ENCODE data around the gene TSKS. TPM values are rescaled to one million over a fixed set of nuclear protein-coding genes. Genes with fewer than 3 reads are reported as not detected.

The TSKS gene
- total RNA-seq, 4 donors from 2014 or later, result 0.49 to 4.0 TPM; not detected in 2

GRCh38 chr19:49803529-49803856 lies 40.4 kb upstream of the TSKS start:
- WGBS, 2 donors, result 81 to 90% methylated on average over 6 of the region's 6 CpGs
- DNase-seq (ENCODE audit: low spot score in 2 of 2), result no peak
- TF ChIP-seq CTCF (IDR thresholded peaks at IDR 0.05) (no peak), POLR2A (IDR thresholded peaks at IDR 0.05) (no peak)
- intact Hi-C loops (cut with DNase I; ENCODE audit: low total_unique reads), result no loop called here
- no peak overlapping the region for H3K4me3 ChIP-seq (ENCODE audit: low read depth, poor library complexity, severe bottlenecking)

- no peak for DNase-seq (ENCODE audit: low spot score in 2 of 2)
- intact Hi-C loops (cut with DNase I; ENCODE audit: low total_unique reads), result no loop called here
- WGBS, 2 donors, result 85 to 91% methylated on average over 23 to 24 of the region's 24 CpGs
- TF ChIP-seq CTCF (IDR thresholded peaks at IDR 0.05) (no peak), POLR2A (IDR thresholded peaks at IDR 0.05) (no peak)
- no peak overlapping the region for H3K4me3 ChIP-seq (ENCODE audit: low read depth, poor library complexity, severe bottlenecking)
These were observed 39.9 kb upstream of the TSKS start for GRCh38 chr19:49802836-49803528.

DNA sequence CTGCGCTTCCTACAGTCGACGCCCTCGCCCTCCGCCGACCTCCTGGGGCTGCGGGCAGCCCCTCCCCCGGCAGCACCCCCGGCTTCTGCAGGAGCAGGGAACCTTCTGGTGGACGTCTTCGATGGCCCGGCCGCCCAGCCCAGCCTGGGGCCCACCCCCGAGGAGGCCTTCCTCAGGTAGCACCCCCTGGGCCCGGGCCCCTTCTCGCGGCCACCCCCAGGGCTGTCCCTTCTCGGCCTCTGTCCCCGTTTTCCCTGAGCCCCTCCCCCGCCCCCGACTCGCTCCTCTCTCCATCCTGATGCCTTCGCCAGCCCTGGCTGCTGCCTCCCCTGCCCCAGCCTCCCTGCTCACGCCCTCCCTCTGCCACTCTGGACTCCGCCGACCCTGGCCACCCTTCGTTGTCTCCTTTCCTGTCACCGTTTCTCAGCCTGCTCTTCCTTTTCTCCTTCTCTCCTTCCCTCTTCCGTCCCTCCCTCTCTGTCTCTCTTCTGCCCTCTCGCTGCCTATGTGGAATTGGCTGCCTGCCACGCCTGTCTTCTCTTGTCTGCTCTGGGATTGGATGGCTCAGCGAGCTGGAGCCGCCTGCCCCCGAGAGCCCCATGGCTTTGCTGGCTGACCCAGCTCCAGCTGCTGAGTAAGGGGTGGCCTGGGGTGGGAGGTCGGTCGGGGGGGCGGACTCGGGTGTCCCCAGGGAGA lies 39.0 kb upstream of the TSKS start:
- DNase-seq (ENCODE audit: low spot score in 2 of 2), result peak; percentile 73 to 96

DNA sequence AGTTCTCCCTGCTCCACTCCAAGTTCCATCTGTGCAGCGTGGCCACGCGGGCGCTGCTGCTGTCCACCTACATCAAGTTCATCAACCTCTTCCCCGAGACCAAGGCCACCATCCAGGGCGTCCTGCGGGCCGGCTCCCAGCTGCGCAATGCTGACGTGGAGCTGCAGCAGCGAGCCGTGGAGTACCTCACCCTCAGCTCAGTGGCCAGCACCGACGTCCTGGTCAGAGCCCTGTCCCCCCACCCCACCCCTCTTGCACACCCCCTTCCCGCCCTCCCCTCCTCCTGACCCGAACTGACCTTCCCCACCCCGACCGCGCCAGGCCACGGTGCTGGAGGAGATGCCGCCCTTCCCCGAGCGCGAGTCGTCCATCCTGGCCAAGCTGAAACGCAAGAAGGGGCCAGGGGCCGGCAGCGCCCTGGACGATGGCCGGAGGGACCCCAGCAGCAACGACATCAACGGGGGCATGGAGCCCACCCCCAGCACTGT lies 38.3 kb upstream of the TSKS start:
- no peak overlapping the region for H3K4me3 ChIP-seq (ENCODE audit: low read depth, poor library complexity, severe bottlenecking)
- TF ChIP-seq CTCF (IDR thresholded peaks at IDR 0.05) (no peak), POLR2A (IDR thresholded peaks at IDR 0.05) (no peak)
- intact Hi-C loops (cut with DNase I; ENCODE audit: low total_unique reads), result no loop called here
- WGBS, 2 donors, result 84 to 92% methylated on average over 12 to 23 of the region's 32 CpGs
- DNase-seq (ENCODE audit: low spot score in 2 of 2), result no peak

More for the DNA sequence above, 39.0 kb upstream of the TSKS start:
- WGBS, 2 donors, result 51 to 76% methylated on average over 24 to 33 of the region's 38 CpGs
- intact Hi-C loops (cut with DNase I; ENCODE audit: low total_unique reads), result no loop called here
- H3K4me3 ChIP-seq (ENCODE audit: low read depth, poor library complexity, severe bottlenecking), result no peak overlapping the region
- no peak for TF ChIP-seq POLR2A (IDR thresholded peaks at IDR 0.05)
- TF ChIP-seq CTCF (IDR thresholded peaks at IDR 0.05), result no peak

DNA sequence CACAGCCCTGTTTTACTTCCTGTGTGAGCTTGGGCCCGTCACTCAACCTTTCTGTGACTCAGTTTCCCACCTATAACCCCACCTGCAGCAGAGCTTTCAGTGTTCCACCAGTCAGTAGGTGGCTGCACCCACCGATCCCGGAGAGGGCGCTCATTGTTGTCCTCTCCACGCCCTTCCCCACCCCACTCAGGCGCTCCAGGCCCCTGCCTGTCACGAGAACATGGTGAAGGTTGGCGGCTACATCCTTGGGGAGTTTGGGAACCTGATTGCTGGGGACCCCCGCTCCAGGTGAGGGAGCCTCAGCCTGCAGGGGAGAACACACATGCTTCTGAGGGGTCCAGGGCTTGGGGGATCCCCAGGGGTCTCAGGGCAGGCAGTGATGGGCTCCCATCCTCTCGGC lies 37.7 kb upstream of the TSKS start:
- H3K4me3 ChIP-seq (ENCODE audit: low read depth, poor library complexity, severe bottlenecking), result no peak overlapping the region
- intact Hi-C loops (cut with DNase I; ENCODE audit: low total_unique reads), result no loop called here
- no peak for TF ChIP-seq POLR2A (IDR thresholded peaks at IDR 0.05)
- TF ChIP-seq CTCF (IDR thresholded peaks at IDR 0.05), result no peak
- DNase-seq (ENCODE audit: low spot score in 2 of 2), result no peak
- 93 to 98% methylated on average over 10 of the region's 10 CpGs for WGBS, 2 donors
